HepG2 (cell line): ENCODE data around the gene ARIH2. TPM values are rescaled to one million over a fixed set of nuclear protein-coding genes. Genes with fewer than 3 reads are reported as not detected.

Experiments
- ASH2L ChIP-seq: fragments of 300-600, 200-600 bp; sonication (generic); IDR thresholded peaks from 2 replicates; pipeline ENCODE4 v1.7.0; 2017; ENCODE audit warnings: low read depth, mild to moderate bottlenecking, moderate library complexity, mixed read lengths, low read length; ENCODE audit not compliant: insufficient read length
- HMGXB4 ChIP-seq, 2 experiments: sonication (generic) in 1 of 2; formaldehyde crosslinking in 1 of 2; IDR thresholded peaks; 2 replicates each; pipeline versions ENCODE4 v1.4.0 to v1.6.1; 2018 to 2020; ENCODE audit warnings: missing genetic modification reagents in 2 of 2, borderline replicate concordance in 1 of 2, low read depth in 1 of 2, mild to moderate bottlenecking in 1 of 2, missing biosample characterization in 1 of 2
- NFIC ChIP-seq: IDR thresholded peaks from 2 replicates; pipeline ENCODE4 v1.6.1; 2012; ENCODE audit warnings: mild to moderate bottlenecking, low read length, inconsistent platforms
- NR1H2 ChIP-seq: sonication (generic); formaldehyde crosslinking; IDR thresholded peaks from 2 replicates; pipeline ENCODE4 v1.8.1; 2022; ENCODE audit warnings: low read depth, missing genetic modification reagents, borderline replicate concordance
- RBM39 ChIP-seq: fragments of 200-400 bp; formaldehyde crosslinking; IDR thresholded peaks from one replicate; pipeline ENCODE4 v1.6.1; 2018; ENCODE audit warnings: antibody characterized with exemption, mild to moderate bottlenecking, low read depth, low read length; ENCODE audit not compliant: poor library complexity, severe bottlenecking
- ZNF12 ChIP-seq: sonication (generic); formaldehyde crosslinking; IDR thresholded peaks from 2 replicates; pipeline ENCODE4 v1.5.0; 2020; ENCODE audit warnings: missing genetic modification reagents
- ZNF280B ChIP-seq: sonication (generic); formaldehyde crosslinking; IDR thresholded peaks from 2 replicates; pipeline ENCODE4 v1.5.0; 2020; ENCODE audit warnings: missing genetic modification reagents, mild to moderate bottlenecking, borderline replicate concordance
- ZNF512 ChIP-seq: sonication (generic); formaldehyde crosslinking; IDR thresholded peaks from 2 replicates; pipeline ENCODE4 v1.4.0; 2020; ENCODE audit warnings: mild to moderate bottlenecking, missing genetic modification reagents
- ZNF570 ChIP-seq: sonication (generic); formaldehyde crosslinking; IDR thresholded peaks from 2 replicates; pipeline ENCODE4 v1.4.0; 2020; ENCODE audit warnings: mild to moderate bottlenecking, missing genetic modification reagents, borderline replicate concordance
- polyA plus RNA-seq, 8 experiments: library from polyadenylated mRNA; depleted of rRNA in 3 of 8; stranded (reverse) in 7 of 8; unstranded in 1 of 8; fragments of >200 nt; fragmentation: Illumina TruSeq in 4 of 8; extraction: Trizol in 4 of 8; gene quantifications; 2 replicates each; pipeline versions ENCODE4 v1.2.1 to v1.2.3, GENCODE V29; 2011 to 2016; ENCODE audit warnings: low read depth in 4 of 8, missing spikeins in 1 of 8, mixed read lengths in 1 of 8; ENCODE audit not compliant: insufficient read depth in 1 of 8
- total RNA-seq, 5 experiments: library from RNA; depleted of rRNA; stranded (reverse); fragments of >200 nt; fragmentation: Illumina TruSeq; extraction: Trizol; gene quantifications; 2 replicates each; pipeline ENCODE4 v1.2.3, GENCODE V29; 2016; ENCODE audit warnings: low read depth in 1 of 5
- TF ChIP-seq, protein P1 (sequence below): sonication (generic); formaldehyde crosslinking; IDR thresholded peaks from 2 replicates; pipeline ENCODE4 v1.4.0; 2020; ENCODE audit warnings: mild to moderate bottlenecking, missing genetic modification reagents
- TF ChIP-seq, protein P2 (sequence below): sonication (generic); formaldehyde crosslinking; IDR thresholded peaks from 2 replicates; pipeline ENCODE4 v1.4.0; 2020; ENCODE audit warnings: mild to moderate bottlenecking, missing genetic modification reagents, borderline replicate concordance

The ARIH2 gene
- total and polyA plus RNA-seq, 2 of the 13 experiments (the other 11 are each of a cell fraction or from before 2014, with no cell fraction given) = 64.8 to 83.3 TPM

DNA sequence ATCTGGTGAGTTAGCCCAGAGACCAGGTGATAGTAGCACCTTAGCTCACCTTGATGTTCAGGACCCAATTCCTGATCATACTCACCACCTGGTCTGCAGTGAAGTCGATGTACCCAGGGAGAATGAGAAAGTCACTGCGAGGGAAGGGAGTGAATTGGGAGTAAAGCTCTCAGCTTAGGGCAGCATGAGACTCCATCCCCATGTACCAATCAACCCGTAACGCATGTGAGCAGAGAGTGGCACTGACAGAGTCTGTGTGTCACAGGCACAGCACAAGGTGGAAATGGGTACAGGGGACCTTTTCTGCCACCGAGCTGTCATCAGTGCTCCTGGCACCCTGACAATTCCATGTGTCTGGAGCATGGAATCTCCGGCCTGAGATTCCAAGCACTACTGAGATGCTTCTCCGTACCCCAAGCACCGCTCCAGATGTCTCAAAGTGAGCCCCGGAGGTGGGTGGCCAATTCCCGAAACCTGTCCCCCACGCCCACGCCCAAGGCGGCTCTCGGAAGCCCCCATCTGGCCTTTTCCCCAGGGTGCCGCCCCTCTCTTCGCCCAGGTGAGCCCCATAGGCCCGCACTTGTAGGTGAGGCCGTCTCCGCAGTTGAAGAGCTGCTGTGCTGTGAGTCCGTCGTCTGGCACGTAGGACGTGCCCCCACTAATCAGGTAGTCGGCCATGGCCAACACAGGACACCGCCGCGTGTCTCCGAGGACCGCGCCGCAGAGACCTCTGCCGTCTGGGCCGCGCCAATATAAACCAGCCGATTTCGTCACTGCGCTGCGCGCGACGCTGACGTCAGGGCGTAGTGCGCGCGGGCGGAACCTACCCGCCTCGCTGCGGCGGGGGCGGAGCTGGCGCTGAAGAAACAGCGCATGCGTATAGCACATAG, 110.3 kb downstream of the ARIH2 start, which contains the start of gene IMPDH2 (continued):
- TF ChIP-seq ZNF512 (CRISPR knock-in tag) (no peak), RBM39 (peak; percentile 97), ZNF570 (CRISPR knock-in tag) (no peak; the same call in 1 of the 2 replicates), ASH2L (peak; percentile 53), HMGXB4 (CRISPR knock-in tag; IDR thresholded peaks at IDR 0.05; ENCODE audit: borderline replicate concordance in 1 of 2, low read depth in 1 of 2) (peak; percentile 82 to 86), NR1H2 (no peak), NFIC (no peak), ZNF280B (CRISPR knock-in tag) (peak; percentile 98), ZNF12 (CRISPR knock-in tag) (peak; percentile 49; the same call in 1 of the 2 replicates)
- TF ChIP-seq, protein P1, sequence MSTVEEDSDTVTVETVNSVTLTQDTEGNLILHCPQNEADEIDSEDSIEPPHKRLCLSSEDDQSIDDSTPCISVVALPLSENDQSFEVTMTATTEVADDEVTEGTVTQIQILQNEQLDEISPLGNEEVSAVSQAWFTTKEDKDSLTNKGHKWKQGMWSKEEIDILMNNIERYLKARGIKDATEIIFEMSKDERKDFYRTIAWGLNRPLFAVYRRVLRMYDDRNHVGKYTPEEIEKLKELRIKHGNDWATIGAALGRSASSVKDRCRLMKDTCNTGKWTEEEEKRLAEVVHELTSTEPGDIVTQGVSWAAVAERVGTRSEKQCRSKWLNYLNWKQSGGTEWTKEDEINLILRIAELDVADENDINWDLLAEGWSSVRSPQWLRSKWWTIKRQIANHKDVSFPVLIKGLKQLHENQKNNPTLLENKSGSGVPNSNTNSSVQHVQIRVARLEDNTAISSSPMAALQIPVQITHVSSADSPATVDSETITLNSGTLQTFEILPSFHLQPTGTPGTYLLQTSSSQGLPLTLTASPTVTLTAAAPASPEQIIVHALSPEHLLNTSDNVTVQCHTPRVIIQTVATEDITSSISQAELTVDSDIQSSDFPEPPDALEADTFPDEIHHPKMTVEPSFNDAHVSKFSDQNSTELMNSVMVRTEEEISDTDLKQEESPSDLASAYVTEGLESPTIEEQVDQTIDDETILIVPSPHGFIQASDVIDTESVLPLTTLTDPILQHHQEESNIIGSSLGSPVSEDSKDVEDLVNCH (CRISPR knock-in tag) = no peak
- TF ChIP-seq, protein P2, sequence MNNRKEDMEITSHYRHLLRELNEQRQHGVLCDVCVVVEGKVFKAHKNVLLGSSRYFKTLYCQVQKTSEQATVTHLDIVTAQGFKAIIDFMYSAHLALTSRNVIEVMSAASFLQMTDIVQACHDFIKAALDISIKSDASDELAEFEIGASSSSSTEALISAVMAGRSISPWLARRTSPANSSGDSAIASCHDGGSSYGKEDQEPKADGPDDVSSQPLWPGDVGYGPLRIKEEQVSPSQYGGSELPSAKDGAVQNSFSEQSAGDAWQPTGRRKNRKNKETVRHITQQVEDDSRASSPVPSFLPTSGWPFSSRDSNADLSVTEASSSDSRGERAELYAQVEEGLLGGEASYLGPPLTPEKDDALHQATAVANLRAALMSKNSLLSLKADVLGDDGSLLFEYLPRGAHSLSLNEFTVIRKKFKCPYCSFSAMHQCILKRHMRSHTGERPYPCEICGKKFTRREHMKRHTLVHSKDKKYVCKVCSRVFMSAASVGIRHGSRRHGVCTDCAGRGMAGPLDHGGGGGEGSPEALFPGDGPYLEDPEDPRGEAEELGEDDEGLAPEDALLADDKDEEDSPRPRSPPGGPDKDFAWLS (CRISPR knock-in tag) = no peak
